Measurements from ENCODE around the gene ALDOB. TPM values are rescaled to one million over a fixed set of nuclear protein-coding genes. Genes with fewer than 3 reads are reported as not detected.
A peak's percentile ranks its signal among the peaks of the same experiment; 100 is the strongest.

ALDOB gene
- total RNA-seq, 2 donors from 2014 or later: 0.29 TPM; not detected in 1

GRCh38 chr9:101414839-101415238 is 20.7 kb downstream of the ALDOB start:
- H3K27ac Mint-ChIP-seq: no peak overlapping the region
- H3K4me1 Mint-ChIP-seq: no peaks in the 10 kb centered on the region

GRCh38 chr9:101409079-101409477 is 26.5 kb downstream of the ALDOB start:
- H3K36me3 ChIP-seq (ENCODE audit: control insufficient read depth, insufficient read depth, low read length): peaks cover 60% of the 10 kb centered on the region
- H3K4me3 ChIP-seq (ENCODE audit: low read length): peak overlapping the region; percentile 52
- H3K9me3 ChIP-seq (ENCODE audit: control insufficient read depth, low read length): peaks cover 85% of the 10 kb centered on the region

More at GRCh38 chr9:101414839-101415238, 20.7 kb downstream of the ALDOB start:
- peaks cover 11% of the 10 kb centered on the region for H3K27me3 Mint-ChIP-seq (ENCODE audit: insufficient read depth)
- no peak overlapping the region for H3K4me3 Mint-ChIP-seq
- Histone ChIP-seq H3K36me3 (ENCODE audit: control insufficient read depth, insufficient read depth, low read length) (peaks cover 4% of the 10 kb centered on the region), H3K4me1 (ENCODE audit: control insufficient read depth, insufficient read depth, low read length) (no peaks in the 10 kb centered on the region), H3K4me3 (ENCODE audit: low read length) (no peak overlapping the region), H3K27ac (ENCODE audit: low read depth, low read length) (no peak overlapping the region), H3K9me3 (ENCODE audit: control insufficient read depth, low read length) (peaks cover 32% of the 10 kb centered on the region), H3K9ac (ENCODE audit: extremely low read depth, low read length, poor library complexity, severe bottlenecking) (no peak overlapping the region), H3K27me3 (ENCODE audit: control insufficient read depth, insufficient read depth, low read length, poor library complexity, severe bottlenecking) (no peaks in the 10 kb centered on the region)
- no peak for TF ChIP-seq CTCF (conservative IDR thresholded peaks at IDR 0.05)
- DNase-seq: no peak
- H3K36me3 Mint-ChIP-seq (ENCODE audit: low read depth): peaks cover 20% of the 10 kb centered on the region
- peaks cover 40% of the 10 kb centered on the region for H3K9me3 Mint-ChIP-seq

GRCh38 chr9:101408374-101409078 is 27.0 kb downstream of the ALDOB start:
- H3K27ac Mint-ChIP-seq: no peak overlapping the region
- H3K36me3 Mint-ChIP-seq (ENCODE audit: low read depth): peaks cover 80% of the 10 kb centered on the region
- no peaks in the 10 kb centered on the region for H3K4me1 Mint-ChIP-seq
- Histone ChIP-seq H3K36me3 (ENCODE audit: control insufficient read depth, insufficient read depth, low read length) (peaks cover 66% of the 10 kb centered on the region), H3K4me3 (ENCODE audit: low read length) (peak overlapping the region; percentile 52), H3K27me3 (ENCODE audit: control insufficient read depth, insufficient read depth, low read length, poor library complexity, severe bottlenecking) (no peaks in the 10 kb centered on the region), H3K4me1 (ENCODE audit: control insufficient read depth, insufficient read depth, low read length) (no peaks in the 10 kb centered on the region), H3K27ac (ENCODE audit: low read depth, low read length) (no peak overlapping the region), H3K9me3 (ENCODE audit: control insufficient read depth, low read length) (peaks cover 90% of the 10 kb centered on the region), H3K9ac (ENCODE audit: extremely low read depth, low read length, poor library complexity, severe bottlenecking) (no peak overlapping the region)
- WGBS, 2 experiments (ENCODE audit: insufficient coverage in 1 of 2, insufficient read length in 1 of 2): 100% methylated on average over 1 to 4 of the region's 5 CpGs
- H3K9me3 Mint-ChIP-seq: peaks cover 93% of the 10 kb centered on the region
- no peak for TF ChIP-seq CTCF (conservative IDR thresholded peaks at IDR 0.05)
- no peak overlapping the region for H3K4me3 Mint-ChIP-seq
- H3K27me3 Mint-ChIP-seq (ENCODE audit: insufficient read depth): peaks cover 3% of the 10 kb centered on the region
- DNase-seq: no peak

More at GRCh38 chr9:101409079-101409477, 26.5 kb downstream of the ALDOB start:
- no peak for DNase-seq
- Histone ChIP-seq H3K27me3 (ENCODE audit: control insufficient read depth, insufficient read depth, low read length, poor library complexity, severe bottlenecking) (no peaks in the 10 kb centered on the region), H3K9ac (ENCODE audit: extremely low read depth, low read length, poor library complexity, severe bottlenecking) (no peak overlapping the region), H3K4me1 (ENCODE audit: control insufficient read depth, insufficient read depth, low read length) (no peaks in the 10 kb centered on the region), H3K27ac (ENCODE audit: low read depth, low read length) (no peak overlapping the region)
- Mint-ChIP-seq H3K4me3 (no peak overlapping the region), H3K27ac (no peak overlapping the region), H3K36me3 (ENCODE audit: low read depth) (peaks cover 75% of the 10 kb centered on the region), H3K9me3 (peaks cover 90% of the 10 kb centered on the region), H3K4me1 (no peaks in the 10 kb centered on the region), H3K27me3 (ENCODE audit: insufficient read depth) (peaks cover 3% of the 10 kb centered on the region)
- 92 to 96% methylated on average over 3 to 4 of the region's 4 CpGs for WGBS, 2 experiments (ENCODE audit: insufficient coverage in 1 of 2, insufficient read length in 1 of 2)
- TF ChIP-seq CTCF (conservative IDR thresholded peaks at IDR 0.05): no peak

Measured in endodermal cell (in vitro differentiated cells).